Kidney (tissue), 14 donors: ENCODE measurements around the gene TSC22D1. TPM values are rescaled to one million over a fixed set of nuclear protein-coding genes. Genes with fewer than 3 reads are reported as not detected.

Source experiments
- DNase-seq, 5 donors: peaks; one replicate each; pipeline ENCODE4 v3.0.0-alpha.2; 2013 to 2020
- FAIRE-seq: peaks from 2 replicates; lab custom pipeline; 2012; peaks lifted over from hg19 to GRCh38; lab: Jason Lieb, UNC
- H3K27ac ChIP-seq, 2 donors: one replicate each; pipeline ENCODE4 v1.7.0; 2013; ENCODE audit warnings: low read depth in 2 of 2, low read length in 2 of 2, inconsistent platforms in 1 of 2
- H3K27me3 ChIP-seq: one replicate; pipeline ENCODE4 v1.7.1; 2013; ENCODE audit warnings: low read length, inconsistent platforms; ENCODE audit not compliant: control insufficient read depth, insufficient read depth
- H3K36me3 ChIP-seq, 3 donors: one replicate each; pipeline versions ENCODE4 v1.7.0 to v1.7.1; 2013; ENCODE audit warnings: low read length in 3 of 3, control low read depth in 1 of 3, inconsistent platforms in 1 of 3; ENCODE audit not compliant: insufficient read depth in 3 of 3, control insufficient read depth in 2 of 3
- H3K4me1 ChIP-seq, 3 donors: one replicate each; pipeline versions ENCODE4 v1.7.0 to v1.7.1; 2013; ENCODE audit warnings: low read length in 3 of 3, inconsistent platforms in 1 of 3, low read depth in 1 of 3; ENCODE audit not compliant: control insufficient read depth in 2 of 3, insufficient read depth in 2 of 3
- H3K4me3 ChIP-seq, 3 donors: one replicate each; pipeline versions ENCODE4 v1.7.0 to v1.8.1; 2013; ENCODE audit warnings: low read length in 3 of 3, control low read depth in 1 of 3, inconsistent platforms in 1 of 3
- H3K9ac ChIP-seq, 3 donors: one replicate each; pipeline versions ENCODE4 v1.7.0 to v1.7.1; 2013; ENCODE audit warnings: low read length in 3 of 3, control low read depth in 1 of 3, inconsistent platforms in 1 of 3
- H3K9me3 ChIP-seq, 3 donors: one replicate each; pipeline versions ENCODE4 v1.7.0 to v1.7.1; 2013; ENCODE audit warnings: low read length in 3 of 3, control low read depth in 1 of 3, inconsistent platforms in 1 of 3; ENCODE audit not compliant: control insufficient read depth in 2 of 3, insufficient read depth in 1 of 3
- CTCF ChIP-seq: IDR thresholded peaks from 3 replicates; pipeline ENCODE4 v1.5.1; 2012; ENCODE audit warnings: mild to moderate bottlenecking, moderate library complexity, borderline replicate concordance; ENCODE audit not compliant: insufficient read depth; ENCODE audit errors: extremely low read depth
- intact Hi-C: fragments of 100-400 bp; cut with DNase I; formaldehyde crosslinking; loops from one replicate; pipeline ENCODE4 v1.11.1; 2022
- polyA plus RNA-seq: library from polyadenylated mRNA; stranded (reverse); fragments of 350-450 nt; fragmentation: Illumina TruSeq; extraction: RNeasy Lipid Tissue Mini Kit (QIAGEN cat#74804); gene quantifications from one replicate; pipeline ENCODE4 v1.2.3, GENCODE V29; 2014; ENCODE audit warnings: low read depth, low replicate concordance; ENCODE audit not compliant: insufficient read depth
- total RNA-seq: library from RNA; stranded (reverse); fragmentation: NEBNext Ultra II Directional; extraction: Animal tissue kit (Norgen Biotek cat#: 25700); gene quantifications from one replicate; pipeline ENCODE4 v1.2.1, GENCODE V29; 2021
- donor health status: control.
- donor health status: control.
- donor health status: control.
- donor health status: control.
- donor health status: control.
- donor health status: DM: yes; HTN: yes; CAD: no.
- donor health status: Normal renal cell carcinoma (clear cell type).

The TSC22D1 gene
- total and polyA plus RNA-seq, 2 donors from 2014 or later: 163 to 349 TPM

GRCh38 chr13:44389876-44390275, 186.3 kb downstream of the TSC22D1 start:
- no peak overlapping the region for H3K9ac ChIP-seq
- no peak overlapping the region for H3K4me3 ChIP-seq
- no peak for FAIRE-seq
- no peaks in the 10 kb centered on the region for H3K36me3 ChIP-seq
- peaks cover 4 to 6% (median 6%) of the 10 kb centered on the region in 3 donors for H3K4me1 ChIP-seq
- no peak overlapping the region for H3K27ac ChIP-seq
- no peak for TF ChIP-seq CTCF
- intact Hi-C loops: no loop called here
- no peaks in the 10 kb centered on the region for H3K27me3 ChIP-seq
- H3K9me3 ChIP-seq: no peaks in the 10 kb centered on the region
- no peak for DNase-seq

DNA sequence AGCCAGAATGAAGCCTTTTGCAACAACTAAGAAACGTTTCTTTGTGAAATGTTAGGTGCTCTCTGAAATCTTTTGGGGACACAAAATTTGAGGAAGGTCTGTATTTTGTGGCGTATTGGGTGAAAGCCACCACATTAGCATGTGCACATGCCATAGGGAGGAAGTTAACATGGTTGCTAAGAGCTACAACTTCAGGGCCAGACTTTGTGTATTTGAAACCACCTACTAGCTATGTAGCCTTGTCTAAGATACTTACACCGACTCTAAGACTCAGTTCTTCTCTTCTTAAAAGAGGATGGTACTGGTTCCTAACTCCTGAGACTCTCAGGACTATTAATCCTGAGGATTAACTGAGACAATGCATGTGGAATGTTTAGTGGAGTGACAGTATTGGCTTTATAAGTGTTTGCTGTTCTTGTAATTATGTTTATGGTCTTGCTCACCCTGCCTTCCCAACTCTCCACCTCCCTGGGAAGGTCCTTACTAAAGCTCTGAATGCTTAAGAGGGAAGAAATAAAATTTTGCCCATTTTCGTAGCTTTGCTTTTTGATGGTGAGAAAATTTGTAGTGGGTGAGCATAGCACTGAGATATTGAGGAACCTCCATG, 187.0 kb downstream of the TSC22D1 start:
- H3K9me3 ChIP-seq: no peaks in the 10 kb centered on the region
- DNase-seq (no peak), FAIRE-seq (no peak)
- peaks cover 0 to 6% (median 6%) of the 10 kb centered on the region in 3 donors for H3K4me1 ChIP-seq
- intact Hi-C loops: no loop called here
- H3K4me3 ChIP-seq: no peak overlapping the region
- H3K27ac ChIP-seq: no peak overlapping the region
- no peak overlapping the region for H3K9ac ChIP-seq
- H3K36me3 ChIP-seq: no peaks in the 10 kb centered on the region
- no peaks in the 10 kb centered on the region for H3K27me3 ChIP-seq
- TF ChIP-seq CTCF: no peak

DNA sequence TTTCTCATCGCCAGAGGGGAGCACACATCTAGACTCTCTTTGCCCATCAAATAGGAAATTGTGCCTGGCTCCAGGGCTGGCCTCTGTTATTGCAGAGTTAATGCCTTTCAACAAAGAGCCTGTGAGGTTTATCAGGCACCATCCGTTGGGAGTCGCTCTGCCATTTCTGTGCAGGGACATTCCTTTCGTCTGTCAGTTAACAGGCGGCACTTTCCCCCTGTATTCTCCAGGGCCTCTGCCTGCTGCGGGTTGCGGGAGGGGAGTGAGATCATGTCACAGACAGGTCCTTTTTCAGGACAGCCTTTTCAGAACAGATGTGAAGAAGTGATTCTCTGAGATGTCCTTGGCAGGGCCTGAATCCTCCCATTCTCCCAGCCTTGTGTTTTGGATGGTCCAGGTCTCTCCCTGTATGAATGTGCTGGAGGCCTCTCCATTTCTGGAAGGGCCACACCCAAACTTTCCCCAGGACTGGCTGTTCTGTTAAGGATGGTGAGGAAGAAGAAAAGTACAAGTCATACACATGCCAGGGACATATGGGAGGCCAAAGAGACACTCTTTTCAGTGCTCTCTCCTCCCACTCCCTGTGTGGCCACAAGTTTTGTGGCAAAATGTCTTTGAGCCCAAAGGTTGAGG, 187.6 kb downstream of the TSC22D1 start:
- Histone ChIP-seq H3K27me3 (no peaks in the 10 kb centered on the region), H3K9me3 (no peaks in the 10 kb centered on the region), H3K9ac (no peak overlapping the region), H3K4me3 (no peak overlapping the region), H3K4me1 (peaks cover 0 to 6% (median 6%) of the 10 kb centered on the region in 3 donors), H3K27ac (no peak overlapping the region), H3K36me3 (no peaks in the 10 kb centered on the region)
- no peak for TF ChIP-seq CTCF
- DNase-seq: peak in 4 of 5 donors; percentile 69 to 80 (median 75)
- intact Hi-C loops: no loop called here
- FAIRE-seq: no peak
